NB4 (cell line): ENCODE data around the gene PERM1.

Source experiments
- DNase-seq: peaks from one replicate; pipeline ENCODE4 v3.0.0; 2010; ENCODE audit warnings: low read depth
- H3K4me3 ChIP-seq: one replicate; pipeline ENCODE4 v1.5.1; 2011; ENCODE audit warnings: mild to moderate bottlenecking, low read depth, low read length, moderate library complexity
- MYC ChIP-seq: IDR thresholded peaks from 2 replicates; pipeline ENCODE4 v1.6.1; 2011; ENCODE audit warnings: low read depth, low read length
- POLR2A ChIP-seq: IDR thresholded peaks from 2 replicates; pipeline ENCODE4 v1.6.1; 2011; ENCODE audit warnings: mild to moderate bottlenecking; ENCODE audit not compliant: insufficient read length; ENCODE audit errors: extremely low read depth
- TF ChIP-seq, protein P1 (sequence below): IDR thresholded peaks from one replicate; pipeline ENCODE4 v1.5.1; 2012; ENCODE audit warnings: low read depth, low read length
- TF ChIP-seq, protein P2 (sequence below): IDR thresholded peaks from 2 replicates; pipeline ENCODE4 v1.6.1; 2011; ENCODE audit warnings: low read depth, low read length

The PERM1 gene

GRCh38 chr1:1024149-1024770 lies 42.4 kb upstream of the PERM1 start:
- H3K4me3 ChIP-seq, result no peak overlapping the region
- DNase-seq, result no peak
- TF ChIP-seq MYC, result no peak
- TF ChIP-seq, protein P1, sequence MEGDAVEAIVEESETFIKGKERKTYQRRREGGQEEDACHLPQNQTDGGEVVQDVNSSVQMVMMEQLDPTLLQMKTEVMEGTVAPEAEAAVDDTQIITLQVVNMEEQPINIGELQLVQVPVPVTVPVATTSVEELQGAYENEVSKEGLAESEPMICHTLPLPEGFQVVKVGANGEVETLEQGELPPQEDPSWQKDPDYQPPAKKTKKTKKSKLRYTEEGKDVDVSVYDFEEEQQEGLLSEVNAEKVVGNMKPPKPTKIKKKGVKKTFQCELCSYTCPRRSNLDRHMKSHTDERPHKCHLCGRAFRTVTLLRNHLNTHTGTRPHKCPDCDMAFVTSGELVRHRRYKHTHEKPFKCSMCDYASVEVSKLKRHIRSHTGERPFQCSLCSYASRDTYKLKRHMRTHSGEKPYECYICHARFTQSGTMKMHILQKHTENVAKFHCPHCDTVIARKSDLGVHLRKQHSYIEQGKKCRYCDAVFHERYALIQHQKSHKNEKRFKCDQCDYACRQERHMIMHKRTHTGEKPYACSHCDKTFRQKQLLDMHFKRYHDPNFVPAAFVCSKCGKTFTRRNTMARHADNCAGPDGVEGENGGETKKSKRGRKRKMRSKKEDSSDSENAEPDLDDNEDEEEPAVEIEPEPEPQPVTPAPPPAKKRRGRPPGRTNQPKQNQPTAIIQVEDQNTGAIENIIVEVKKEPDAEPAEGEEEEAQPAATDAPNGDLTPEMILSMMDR, result no peak
- TF ChIP-seq POLR2A, result no peak
- TF ChIP-seq, protein P2, sequence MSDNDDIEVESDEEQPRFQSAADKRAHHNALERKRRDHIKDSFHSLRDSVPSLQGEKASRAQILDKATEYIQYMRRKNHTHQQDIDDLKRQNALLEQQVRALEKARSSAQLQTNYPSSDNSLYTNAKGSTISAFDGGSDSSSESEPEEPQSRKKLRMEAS, result no peak

DNA sequence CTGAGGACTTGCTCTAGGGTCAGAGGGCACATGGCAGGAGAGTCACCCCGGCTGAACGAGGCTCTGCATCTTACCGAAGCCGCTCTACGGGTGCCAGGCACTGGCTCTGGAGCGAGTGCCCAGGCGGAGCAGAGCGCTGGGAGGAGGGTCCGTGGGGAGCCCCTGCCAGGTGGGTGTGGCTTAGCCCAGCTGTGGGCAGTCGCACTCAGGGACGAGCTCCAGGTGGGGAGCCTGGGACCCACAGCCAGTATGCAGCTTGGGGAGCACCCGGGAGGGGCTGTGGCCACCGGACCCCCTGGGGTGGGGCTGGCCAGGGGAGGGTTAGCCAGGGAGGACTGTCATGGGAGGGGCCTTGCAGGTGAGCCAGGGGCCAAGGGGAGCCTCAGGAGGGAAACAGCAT lies 41.8 kb upstream of the PERM1 start:
- no peak for DNase-seq
- TF ChIP-seq POLR2A (no peak), MYC (no peak)
- TF ChIP-seq, protein P1, result no peak
- TF ChIP-seq, protein P2, result no peak
- H3K4me3 ChIP-seq, result no peak overlapping the region

GRCh38 chr1:1022302-1023009 lies 40.6 kb upstream of the PERM1 start:
- no peak for DNase-seq
- H3K4me3 ChIP-seq, result no peak overlapping the region
- TF ChIP-seq, protein P2, result no peak
- TF ChIP-seq MYC (no peak), POLR2A (no peak)

GRCh38 chr1:1021920-1022259 lies 40.0 kb upstream of the PERM1 start:
- TF ChIP-seq MYC, result no peak
- no peak for TF ChIP-seq POLR2A
- TF ChIP-seq, protein P1, result no peak
- TF ChIP-seq, protein P2, result no peak
- no peak overlapping the region for H3K4me3 ChIP-seq
- no peak for DNase-seq

GRCh38 chr1:1021010-1021919 lies 39.4 kb upstream of the PERM1 start:
- H3K4me3 ChIP-seq, result no peak overlapping the region
- no peak for DNase-seq
- TF ChIP-seq, protein P1, result no peak
- TF ChIP-seq, protein P2, result no peak
- TF ChIP-seq POLR2A (no peak), MYC (no peak)
